ENCODE data around the gene MAP3K7CL.

GRCh38 chr21:29170944-29171343 is 40.5 kb downstream of the MAP3K7CL start:
- TF ChIP-seq CTCF (IDR thresholded peaks at IDR 0.05) = no peak
- TF ChIP-seq EP300 (IDR thresholded peaks at IDR 0.05; ENCODE audit: low read depth) = no peak
- no peak for TF ChIP-seq POLR2A (IDR thresholded peaks at IDR 0.05)

Measured in transverse colon (tissue), 3 donors.